NCI-H2227 (cell line): Measurements from ENCODE around the gene CEBPE.

Experiments
- DNase-seq: peaks from one replicate; lab custom pipeline; 2025; ENCODE audit not compliant: unreplicated experiment; lab: John Stamatoyannopoulos, UW

Gene CEBPE

GRCh38 chr14:23118506-23119362, at the start of gene CEBPE:
CEBPE (minus strand) TSS chr14:23119255; CDS start chr14:23119091, 164 bp downstream.
- DNase-seq = no peak

DNA sequence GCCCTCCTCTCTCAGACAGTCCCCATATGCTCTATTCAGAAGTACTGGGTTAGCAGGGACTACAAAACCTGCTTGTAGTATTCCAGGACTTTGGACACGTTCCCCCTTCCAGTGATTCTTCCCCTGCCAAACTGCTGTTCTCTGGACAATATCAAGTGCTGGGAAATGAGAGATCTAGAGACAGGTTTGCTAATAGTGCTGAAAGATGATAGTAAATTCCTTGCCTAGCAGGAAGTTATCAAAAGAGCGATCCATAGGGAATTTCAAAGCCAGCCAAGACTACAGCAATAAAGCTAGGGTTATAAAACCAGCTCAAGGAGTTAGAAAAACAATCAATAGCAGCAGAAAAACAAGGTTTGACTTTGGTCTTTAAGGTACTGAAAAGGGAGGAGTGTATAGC, 49.2 kb upstream of the CEBPE start:
- DNase-seq = no peak

- no peak for DNase-seq
These were observed 48.2 kb upstream of the CEBPE start for GRCh38 chr14:23167116-23167847.

GRCh38 chr14:23164949-23165348, 45.9 kb upstream of the CEBPE start:
- no peak for DNase-seq

GRCh38 chr14:23164250-23164649, 45.2 kb upstream of the CEBPE start:
- DNase-seq = no peak

DNA sequence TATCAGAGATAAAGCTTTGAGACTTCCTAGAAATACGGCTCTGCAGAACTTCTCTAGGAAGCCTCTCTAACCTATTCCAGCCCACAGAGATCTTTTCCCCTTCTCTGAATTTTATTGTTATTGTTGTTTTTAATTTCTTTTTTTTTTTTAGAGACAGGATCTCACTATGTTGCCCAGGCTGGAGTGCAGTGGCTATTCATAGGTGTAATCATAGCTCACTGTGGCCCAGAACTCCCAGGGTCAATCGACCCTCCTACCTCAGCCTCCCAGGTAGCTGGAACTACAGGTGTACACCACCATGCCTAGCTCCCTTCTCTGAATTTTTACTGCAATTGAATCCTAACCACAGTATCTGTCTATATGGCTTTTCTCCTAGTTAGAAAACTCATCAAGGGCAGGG, 44.8 kb upstream of the CEBPE start:
- DNase-seq = no peak

DNA sequence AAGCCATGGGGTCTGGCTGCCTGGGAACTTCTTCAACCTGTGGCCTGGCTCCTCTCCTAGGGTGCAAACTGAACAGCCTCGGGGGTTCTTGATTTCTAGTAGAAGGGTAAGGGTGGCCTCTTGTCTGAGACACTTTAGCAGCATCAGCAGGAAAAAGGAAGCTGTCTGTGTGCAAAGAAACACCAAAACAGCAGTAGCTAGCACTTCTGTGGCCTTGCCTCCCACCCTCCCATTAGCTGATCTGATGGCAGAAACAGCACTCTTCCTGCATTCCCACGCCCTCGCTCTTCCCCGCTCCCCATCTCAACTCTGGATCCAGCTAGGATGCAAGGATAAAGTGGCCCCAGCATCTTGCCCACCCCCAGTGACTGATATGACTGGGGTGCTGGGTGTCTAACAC, 43.7 kb upstream of the CEBPE start:
- no peak for DNase-seq

- no peak for DNase-seq
These were observed 43.0 kb upstream of the CEBPE start for GRCh38 chr14:23162005-23162404.

DNA sequence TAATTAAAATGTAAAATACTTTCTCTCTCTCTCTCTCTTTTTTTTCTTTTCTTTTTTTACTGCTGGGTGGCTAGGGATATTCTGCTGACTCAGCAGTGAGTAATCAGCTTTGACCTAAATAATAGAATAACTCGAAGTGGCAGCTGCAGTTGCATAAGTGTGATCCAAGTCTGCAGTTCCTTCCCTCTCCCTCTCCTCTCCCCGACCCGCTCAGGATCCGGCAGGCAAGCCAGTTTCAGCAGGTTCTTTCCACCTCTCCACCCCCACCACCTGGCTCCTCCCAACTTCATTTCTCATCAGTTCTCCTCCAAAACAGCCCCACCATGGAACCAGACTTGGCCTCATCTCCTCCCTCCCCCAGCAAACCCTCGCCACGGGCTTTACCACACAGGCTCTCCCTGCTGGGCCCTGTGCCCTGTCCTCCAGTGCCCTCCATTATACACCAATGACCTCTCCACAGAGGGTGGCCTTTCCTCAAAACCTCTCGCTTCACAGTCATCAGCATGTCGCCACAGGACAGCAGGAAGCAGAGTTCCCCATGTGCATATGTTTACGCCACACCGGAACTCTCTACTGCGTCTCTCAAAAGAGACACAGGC, 42.0 kb upstream of the CEBPE start:
- peak; percentile 26 for DNase-seq

GRCh38 chr14:23159532-23159931, 40.5 kb upstream of the CEBPE start:
- DNase-seq = no peak

GRCh38 chr14:23158779-23159178, 39.7 kb upstream of the CEBPE start:
- DNase-seq = no peak

- DNase-seq = peak; percentile 44
These were observed 36.0 kb upstream of the CEBPE start for GRCh38 chr14:23154964-23155587.

DNA sequence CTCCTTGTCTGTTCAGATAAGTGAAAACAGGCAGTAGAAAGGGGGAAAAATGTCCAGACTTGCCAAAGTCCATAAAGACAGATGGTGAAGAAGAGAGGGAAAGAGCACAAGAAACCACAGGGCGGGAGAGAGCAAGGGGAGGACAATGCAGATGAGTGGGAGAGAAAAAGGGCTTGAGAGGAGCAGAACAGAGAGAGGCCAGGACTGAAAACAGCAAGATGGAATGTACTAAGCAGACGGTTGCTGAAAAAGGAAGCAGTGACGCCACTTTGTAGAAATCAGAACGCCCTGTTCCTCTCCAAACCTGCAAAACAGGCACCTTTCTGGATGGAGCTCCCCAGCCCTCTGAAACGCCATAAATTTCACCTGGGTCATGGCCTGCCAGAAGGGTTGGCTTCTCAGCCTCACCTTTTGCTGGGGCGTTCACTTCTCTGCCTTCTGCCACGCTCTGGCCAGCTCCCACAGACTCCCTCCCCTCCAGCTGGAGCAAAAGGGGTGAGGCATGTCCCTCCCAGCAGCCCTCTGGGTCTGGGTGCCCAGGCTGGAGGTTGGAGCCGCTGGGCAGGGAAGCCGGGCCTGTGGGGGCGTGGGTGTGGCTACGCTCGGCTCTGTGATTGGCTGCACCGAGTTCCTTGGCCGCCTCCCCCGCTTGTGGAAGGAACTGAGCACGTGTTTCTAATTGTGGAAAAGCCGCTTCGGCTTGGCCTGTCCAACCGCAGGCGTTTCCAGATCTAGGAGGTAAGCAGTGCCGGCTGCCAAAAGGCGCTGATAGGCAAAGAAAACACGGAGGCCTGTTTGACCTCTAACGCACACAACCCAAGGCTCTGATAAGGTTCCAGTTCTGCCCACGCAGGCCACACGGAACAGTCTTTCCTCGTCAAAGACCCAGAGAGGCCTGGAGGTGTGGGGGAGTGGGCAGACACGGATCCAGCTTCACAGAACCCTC, 35.1 kb upstream of the CEBPE start:
- DNase-seq = no peak

GRCh38 chr14:23151342-23151741, 32.3 kb upstream of the CEBPE start:
- DNase-seq = no peak

- DNase-seq = no peak
These were observed 30.7 kb upstream of the CEBPE start for GRCh38 chr14:23149745-23150144.

GRCh38 chr14:23148591-23149249, 29.7 kb upstream of the CEBPE start:
- no peak for DNase-seq

GRCh38 chr14:23147676-23148075, 28.6 kb upstream of the CEBPE start:
- no peak for DNase-seq

- DNase-seq = no peak
These were observed 27.9 kb upstream of the CEBPE start for GRCh38 chr14:23146980-23147379.

DNA sequence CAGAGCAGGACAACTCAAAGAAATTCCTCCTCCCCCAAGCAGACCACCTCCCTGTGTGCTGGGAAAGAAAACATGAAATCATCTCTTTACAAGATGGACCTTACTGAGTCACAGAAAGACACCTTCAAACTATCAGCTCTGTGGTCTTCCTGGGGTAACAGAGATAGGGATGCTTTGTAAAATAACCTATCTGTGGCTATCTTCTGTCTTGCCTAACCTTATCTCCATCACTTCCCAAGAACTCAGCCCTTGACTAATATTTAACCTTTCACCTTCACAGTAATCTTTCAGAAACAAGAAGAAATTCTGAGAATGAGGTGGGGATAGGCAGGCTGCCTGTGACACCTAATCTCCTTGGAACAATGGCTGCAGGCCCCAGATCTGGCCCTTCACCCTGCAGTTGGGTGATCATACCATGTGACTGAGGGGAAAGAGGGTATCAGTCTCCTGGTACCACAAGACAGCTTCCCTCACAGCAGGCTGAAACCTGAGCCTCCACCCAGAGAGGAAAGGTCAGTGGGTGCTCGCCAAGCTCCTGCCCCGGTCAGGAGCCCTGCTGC, 27.4 kb upstream of the CEBPE start:
- no peak for DNase-seq
